Uterus (tissue), 2 donors: ENCODE results near the gene MLC1.

ENCODE experiments used
- CTCF ChIP-seq, 4 experiments: fragments of 200-600 bp in 2 of 4; fragments of 450-650 bp in 2 of 4; sonication (generic) in 2 of 4; IDR thresholded peaks; one replicate each; pipeline ENCODE4 v1.5.1; 2016 to 2019; ENCODE audit warnings: antibody characterized with exemption in 4 of 4, mild to moderate bottlenecking in 2 of 4, moderate library complexity in 1 of 4
- POLR2A ChIP-seq, 2 donors: fragments of 450-650 bp; IDR thresholded peaks; one replicate each; pipeline ENCODE4 v1.6.1; 2016; ENCODE audit warnings: antibody characterized with exemption in 2 of 2, mild to moderate bottlenecking in 1 of 2, moderate library complexity in 1 of 2

- no peak for TF ChIP-seq CTCF (IDR thresholded peaks at IDR 0.05)
- TF ChIP-seq POLR2A (IDR thresholded peaks at IDR 0.05), result no peak
Measured at GRCh38 chr22:50034126-50035081, 50.8 kb downstream of the MLC1 start.
